GM21528 (cell line): ENCODE results near the gene ANG.
"Not testable (repeated sequence)": the region's sequence is repeated elsewhere in the genome, so short reads cannot be mapped to it uniquely, and the experiment has no call there.

Experiments used
- ATAC-seq: cut with Tn5 transposase; IDR thresholded peaks from one replicate; pipeline ENCODE4 v1.9.1; 2021; ENCODE audit warnings: mild to moderate bottlenecking, moderate library complexity; ENCODE audit not compliant: unreplicated experiment, low FRiP score

Gene ANG

GRCh38 chr14:20696764-20697163, 8.2 kb downstream of the ANG start:
- no peak for ATAC-seq

GRCh38 chr14:20697273-20698017, 8.9 kb downstream of the ANG start:
- no peak for ATAC-seq

GRCh38 chr14:20698018-20698329, 9.4 kb downstream of the ANG start:
- ATAC-seq = no peak

DNA sequence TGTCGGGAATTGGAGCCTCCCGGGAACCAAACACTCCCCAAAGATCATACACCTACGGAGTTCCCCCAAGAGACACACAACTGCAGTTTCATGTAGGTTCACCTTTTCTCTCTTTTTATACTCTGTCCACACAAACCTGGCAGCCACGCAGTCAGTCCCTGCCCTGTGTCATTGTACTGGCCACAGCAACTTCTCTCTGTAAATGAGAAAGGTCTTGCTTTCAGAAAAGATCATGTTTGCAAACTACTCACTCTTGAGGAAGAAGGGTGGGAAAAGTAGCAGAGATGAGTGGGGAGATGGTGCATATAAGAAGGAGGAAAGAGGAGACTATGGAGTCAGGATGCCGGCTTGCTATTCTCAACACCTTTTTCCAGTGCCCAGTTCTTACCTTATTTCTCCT, 10.4 kb downstream of the ANG start:
- no peak for ATAC-seq

- no peak for ATAC-seq
These were observed 11.4 kb downstream of the ANG start for GRCh38 chr14:20699931-20700330.

DNA sequence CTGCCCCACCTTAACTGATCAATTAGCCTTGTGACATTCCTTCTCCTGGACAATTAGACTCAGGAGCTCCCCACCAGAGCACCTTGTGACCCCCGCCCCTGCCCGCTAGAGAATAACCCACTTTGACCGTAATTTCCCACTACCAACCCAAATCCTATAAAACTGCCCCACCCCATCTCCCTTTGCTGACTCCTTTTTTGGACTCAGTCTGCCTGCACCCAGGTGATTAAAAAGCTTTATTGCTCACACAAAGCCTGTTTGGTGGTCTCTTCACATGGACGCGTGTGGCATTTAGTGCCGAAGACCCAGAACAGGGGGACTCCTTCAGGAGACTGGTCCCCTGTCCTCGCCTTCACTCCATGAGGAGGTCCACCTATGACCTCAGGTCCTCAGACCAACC, 12.4 kb downstream of the ANG start:
- not testable (repeated sequence) for ATAC-seq

GRCh38 chr14:20706657-20707355, 18.2 kb downstream of the ANG start:
- no peak for ATAC-seq

GRCh38 chr14:20707622-20708021, 19.1 kb downstream of the ANG start:
- ATAC-seq = no peak

- ATAC-seq = no peak
These were observed 22.7 kb downstream of the ANG start for GRCh38 chr14:20711261-20711660.

GRCh38 chr14:20711685-20712084, 23.1 kb downstream of the ANG start:
- ATAC-seq = no peak

DNA sequence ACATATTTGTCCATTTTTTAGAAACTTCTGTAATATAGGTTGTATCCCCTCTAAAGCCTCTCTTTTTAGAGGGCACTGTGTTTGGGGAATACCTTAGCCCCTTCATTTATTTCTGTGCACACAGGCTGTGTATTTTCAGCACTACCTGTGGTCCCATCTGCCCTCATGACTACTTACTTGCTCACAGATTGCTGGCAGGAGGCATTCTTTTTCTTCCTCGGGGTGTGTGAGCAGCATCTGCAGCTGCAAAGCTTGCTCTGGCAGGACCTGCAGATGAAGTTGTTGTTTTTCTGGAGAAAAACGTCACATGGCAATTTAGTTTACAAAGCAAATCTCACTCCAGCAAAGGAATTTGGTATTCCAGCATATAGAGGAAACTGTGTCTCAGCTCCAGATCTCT, 24.3 kb downstream of the ANG start:
- no peak for ATAC-seq

DNA sequence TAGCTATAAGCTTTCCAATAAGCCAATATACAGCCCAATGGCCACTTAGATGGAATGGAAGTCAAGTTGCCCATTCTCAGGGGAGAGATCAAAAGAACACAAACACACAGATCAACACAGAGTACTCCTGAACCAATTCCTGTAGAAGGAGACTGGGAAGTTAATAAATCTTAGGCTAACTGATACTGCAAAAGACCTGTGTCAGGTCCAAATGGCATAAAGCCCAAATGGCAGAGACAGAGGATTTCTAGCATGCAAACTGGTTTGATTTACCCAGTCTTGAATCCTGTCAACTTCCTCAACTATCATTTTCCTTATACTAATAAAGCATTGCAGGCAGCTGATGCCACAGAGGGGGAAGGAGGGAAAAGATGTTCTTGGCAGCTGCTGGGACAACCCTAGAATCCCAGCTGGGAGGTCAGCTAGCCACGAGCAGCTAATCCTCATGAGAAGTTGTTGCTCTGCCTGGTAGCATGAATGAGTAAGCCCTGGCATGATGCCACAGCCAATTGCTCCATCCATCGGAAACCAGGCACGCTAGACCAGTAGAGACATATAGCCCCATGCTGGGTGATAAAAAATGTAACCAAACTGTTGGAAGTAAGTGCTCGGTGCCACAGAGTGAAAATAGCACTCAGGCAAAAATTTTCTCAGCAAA, 26.2 kb downstream of the ANG start:
- ATAC-seq = no peak

GRCh38 chr14:20719777-20720176, 31.2 kb downstream of the ANG start:
- no peak for ATAC-seq

GRCh38 chr14:20720741-20721140, 32.2 kb downstream of the ANG start:
- ATAC-seq = no peak

- no peak for ATAC-seq
These were observed 33.5 kb downstream of the ANG start for GRCh38 chr14:20722016-20722415.

DNA sequence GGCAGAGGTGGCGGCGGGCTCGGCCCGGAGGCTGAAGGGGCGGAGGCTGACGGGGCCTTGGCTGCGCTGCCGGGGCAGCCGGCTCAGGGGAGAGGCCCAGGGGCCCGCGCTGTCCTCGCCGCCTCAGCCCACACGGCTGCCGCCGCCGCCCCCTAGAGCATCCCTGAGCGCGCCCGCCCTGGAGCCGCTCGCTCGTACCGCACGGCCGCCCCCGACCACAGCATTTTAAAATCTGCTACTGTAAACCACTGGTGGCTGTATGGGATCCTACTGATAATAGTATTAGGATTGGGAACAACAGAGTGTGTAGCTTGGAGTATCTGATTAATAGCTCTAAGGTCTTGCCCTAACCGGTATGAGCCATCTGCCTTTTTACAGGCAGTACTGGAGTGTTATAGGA, 34.9 kb downstream of the ANG start:
- no peak for ATAC-seq

DNA sequence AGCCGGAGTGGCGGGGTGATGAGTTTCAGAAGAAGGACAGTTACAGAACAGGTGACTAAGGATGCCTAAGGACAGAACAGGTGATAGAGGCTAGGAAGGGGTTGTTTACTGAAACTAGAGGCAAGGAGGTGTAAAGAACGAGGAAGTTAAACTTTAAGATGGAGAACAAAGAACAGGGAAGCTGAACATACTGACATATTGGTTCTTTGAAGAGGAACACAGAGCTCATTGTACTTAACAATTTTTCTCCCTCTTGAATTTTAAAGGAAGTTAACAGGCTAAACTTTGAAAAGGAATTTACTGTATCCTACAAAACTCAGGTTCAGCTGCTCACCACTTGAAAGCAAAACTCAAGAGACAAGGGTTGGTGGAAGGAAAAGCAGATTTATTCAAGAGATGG, 37.6 kb downstream of the ANG start:
- not testable (repeated sequence) for ATAC-seq

DNA sequence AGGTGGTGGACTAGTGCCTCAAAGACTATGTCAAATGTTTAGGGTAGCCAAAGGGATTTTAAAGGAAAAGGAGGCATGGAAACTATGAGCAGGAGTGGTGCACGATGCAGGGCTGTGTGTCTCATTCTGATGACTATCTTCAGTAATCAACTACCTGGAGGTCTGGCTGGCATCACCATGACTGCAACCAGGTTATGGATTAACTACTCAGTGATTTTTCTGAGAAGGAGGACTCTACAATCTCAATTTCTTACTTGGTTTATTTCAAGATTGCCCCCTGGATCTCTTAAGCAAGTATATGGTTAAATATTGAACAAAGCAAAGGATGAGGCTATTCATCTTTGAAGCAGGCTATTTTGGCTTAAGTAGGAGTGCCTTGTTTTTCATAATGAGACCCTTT, 38.0 kb downstream of the ANG start:
- ATAC-seq = no peak

GRCh38 chr14:20730891-20731290, 42.3 kb downstream of the ANG start:
- no peak for ATAC-seq

DNA sequence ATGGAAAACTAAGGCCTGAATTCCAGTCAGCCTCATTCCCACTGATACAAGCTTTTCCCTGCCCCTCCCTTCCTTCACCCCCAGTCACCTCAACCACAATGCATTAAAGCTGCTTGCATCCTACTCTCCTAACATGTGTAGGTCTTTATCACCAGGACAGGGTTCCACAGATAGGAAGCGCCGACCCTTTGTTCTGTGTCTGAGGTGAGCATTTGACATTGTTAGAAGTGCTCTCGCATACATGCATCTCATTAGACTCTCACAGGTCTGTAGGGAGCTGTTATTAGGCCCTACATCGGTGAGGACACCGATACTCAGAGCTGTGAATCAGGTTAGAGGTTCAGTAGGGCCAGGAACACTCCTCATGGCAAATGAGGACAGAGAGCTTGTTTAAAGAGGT, 43.9 kb downstream of the ANG start:
- no peak for ATAC-seq

- ATAC-seq = no peak
These were observed 44.5 kb downstream of the ANG start for GRCh38 chr14:20732979-20733635.
